HG03045 (cell line): ENCODE results near the gene NLRP4.

Source experiments
- ATAC-seq: cut with Tn5 transposase; IDR thresholded peaks from one replicate; pipeline ENCODE4 v1.9.1; 2021; ENCODE audit warnings: mild to moderate bottlenecking, moderate library complexity; ENCODE audit not compliant: unreplicated experiment

The NLRP4 gene, protein sequence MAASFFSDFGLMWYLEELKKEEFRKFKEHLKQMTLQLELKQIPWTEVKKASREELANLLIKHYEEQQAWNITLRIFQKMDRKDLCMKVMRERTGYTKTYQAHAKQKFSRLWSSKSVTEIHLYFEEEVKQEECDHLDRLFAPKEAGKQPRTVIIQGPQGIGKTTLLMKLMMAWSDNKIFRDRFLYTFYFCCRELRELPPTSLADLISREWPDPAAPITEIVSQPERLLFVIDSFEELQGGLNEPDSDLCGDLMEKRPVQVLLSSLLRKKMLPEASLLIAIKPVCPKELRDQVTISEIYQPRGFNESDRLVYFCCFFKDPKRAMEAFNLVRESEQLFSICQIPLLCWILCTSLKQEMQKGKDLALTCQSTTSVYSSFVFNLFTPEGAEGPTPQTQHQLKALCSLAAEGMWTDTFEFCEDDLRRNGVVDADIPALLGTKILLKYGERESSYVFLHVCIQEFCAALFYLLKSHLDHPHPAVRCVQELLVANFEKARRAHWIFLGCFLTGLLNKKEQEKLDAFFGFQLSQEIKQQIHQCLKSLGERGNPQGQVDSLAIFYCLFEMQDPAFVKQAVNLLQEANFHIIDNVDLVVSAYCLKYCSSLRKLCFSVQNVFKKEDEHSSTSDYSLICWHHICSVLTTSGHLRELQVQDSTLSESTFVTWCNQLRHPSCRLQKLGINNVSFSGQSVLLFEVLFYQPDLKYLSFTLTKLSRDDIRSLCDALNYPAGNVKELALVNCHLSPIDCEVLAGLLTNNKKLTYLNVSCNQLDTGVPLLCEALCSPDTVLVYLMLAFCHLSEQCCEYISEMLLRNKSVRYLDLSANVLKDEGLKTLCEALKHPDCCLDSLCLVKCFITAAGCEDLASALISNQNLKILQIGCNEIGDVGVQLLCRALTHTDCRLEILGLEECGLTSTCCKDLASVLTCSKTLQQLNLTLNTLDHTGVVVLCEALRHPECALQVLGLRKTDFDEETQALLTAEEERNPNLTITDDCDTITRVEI

DNA sequence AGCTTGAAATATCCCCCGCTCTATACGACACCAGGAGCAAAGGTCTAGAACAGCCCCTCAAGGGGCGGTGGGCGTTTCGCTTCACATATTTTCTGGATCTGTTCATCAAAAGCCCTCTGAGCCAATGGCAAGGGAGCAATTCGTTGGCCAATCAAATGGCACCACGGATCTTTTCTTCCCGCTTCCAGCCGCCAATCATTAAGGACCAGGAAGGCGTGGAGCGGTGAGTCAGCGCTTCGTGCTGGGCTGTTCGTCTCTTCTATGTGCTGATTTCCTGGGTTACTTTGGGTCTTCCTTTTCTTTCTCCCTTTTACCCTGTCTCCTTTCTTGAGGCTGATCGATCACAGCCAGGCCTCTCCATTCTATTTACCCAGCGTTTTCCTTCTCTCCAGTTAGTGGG lies at the start of gene NLRP4:
Gene NLRP4, plus strand, starts transcription at position 201 of the 400 bp plus-strand sequence. CDS start 15,541 bp downstream, outside the sequence.
- no peak for ATAC-seq

DNA sequence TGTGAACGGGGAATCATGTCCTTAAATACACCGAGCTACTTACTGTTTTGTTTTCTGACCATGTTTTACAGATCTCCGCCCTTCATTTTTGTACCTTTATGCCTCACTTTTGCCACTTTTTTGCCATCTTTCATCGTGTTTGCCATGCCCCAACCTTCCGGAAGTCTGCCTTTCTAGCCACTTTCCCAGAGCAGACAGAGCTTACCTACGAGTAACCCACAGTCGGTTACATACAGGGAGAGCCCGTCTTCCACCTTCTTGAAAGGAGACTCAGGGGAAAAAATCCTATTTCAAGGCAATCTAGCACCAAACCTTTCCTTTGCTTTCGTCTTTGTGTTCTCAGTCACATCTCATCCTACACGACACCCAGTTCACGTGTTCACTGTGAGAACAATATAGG lies 41.3 kb upstream of the NLRP4 start:
- ATAC-seq: no peak

DNA sequence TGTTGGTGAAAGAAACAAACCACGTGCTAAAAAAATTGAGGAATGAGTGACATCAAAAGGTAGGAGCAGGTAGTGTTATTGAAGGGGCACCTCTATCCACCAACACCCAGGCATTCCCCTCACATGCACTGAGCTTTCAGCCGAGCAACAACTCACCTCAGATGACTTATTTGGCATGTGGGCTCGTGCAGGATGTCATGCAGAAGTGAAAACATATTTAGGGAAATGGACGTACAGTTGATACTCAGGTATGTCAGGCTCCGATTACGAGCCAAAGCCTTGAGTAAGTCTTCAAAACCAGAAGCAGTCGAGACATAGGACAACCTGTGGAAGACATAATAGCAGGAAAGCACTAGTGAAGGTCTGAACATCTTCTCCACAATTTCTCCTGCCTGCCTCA lies 34.9 kb upstream of the NLRP4 start:
- no peak for ATAC-seq

DNA sequence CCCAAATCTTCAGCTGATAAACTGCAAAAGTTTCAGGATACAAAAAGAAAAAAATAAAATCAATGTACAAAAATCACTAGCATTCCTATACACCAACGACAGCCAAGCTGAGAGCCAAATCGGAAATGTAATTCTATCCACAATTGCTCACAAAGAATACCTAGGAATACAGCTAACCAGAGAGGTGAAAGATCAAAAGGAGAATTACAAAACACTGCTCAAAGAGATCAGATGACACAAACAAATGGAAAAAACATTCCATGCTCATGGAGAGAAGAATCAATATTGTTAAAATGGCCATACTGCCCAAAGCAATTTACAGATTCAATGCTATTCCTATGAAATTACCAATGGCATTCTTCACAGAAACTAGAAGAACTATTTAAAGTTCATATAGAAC lies 34.1 kb upstream of the NLRP4 start:
- ATAC-seq: no peak

DNA sequence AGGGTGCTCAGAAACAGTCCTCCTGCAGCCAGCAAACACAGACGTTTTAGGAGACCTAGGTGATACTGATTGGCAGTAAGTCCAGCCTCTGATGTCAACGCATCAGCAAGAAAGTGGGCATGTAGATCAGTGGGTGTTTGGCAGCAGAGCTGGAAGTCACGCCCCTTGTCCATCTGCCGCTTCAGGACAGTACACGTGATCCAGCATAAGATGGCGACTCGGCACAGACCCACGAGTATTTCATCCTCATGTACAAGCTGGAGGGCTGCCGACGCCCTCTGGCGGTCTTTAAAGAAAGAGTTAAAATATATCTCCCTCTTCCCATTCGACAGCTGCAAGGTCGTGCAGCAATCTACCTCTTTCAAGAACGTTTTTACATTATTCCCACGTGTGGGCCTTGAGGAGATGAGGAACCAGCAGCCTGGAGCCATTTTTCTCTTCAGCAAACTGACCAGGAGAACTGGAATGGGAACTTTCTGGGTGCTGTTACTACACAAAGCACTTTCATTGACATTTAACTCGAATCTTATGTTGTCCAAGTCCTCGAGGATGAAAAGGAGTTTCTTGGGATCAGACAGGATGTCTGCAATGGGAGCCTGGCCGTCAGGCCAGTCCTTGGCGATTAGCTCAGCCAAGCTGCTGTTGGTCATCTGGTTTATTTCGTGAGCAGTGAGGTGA lies 26.8 kb upstream of the NLRP4 start:
- no peak for ATAC-seq

DNA sequence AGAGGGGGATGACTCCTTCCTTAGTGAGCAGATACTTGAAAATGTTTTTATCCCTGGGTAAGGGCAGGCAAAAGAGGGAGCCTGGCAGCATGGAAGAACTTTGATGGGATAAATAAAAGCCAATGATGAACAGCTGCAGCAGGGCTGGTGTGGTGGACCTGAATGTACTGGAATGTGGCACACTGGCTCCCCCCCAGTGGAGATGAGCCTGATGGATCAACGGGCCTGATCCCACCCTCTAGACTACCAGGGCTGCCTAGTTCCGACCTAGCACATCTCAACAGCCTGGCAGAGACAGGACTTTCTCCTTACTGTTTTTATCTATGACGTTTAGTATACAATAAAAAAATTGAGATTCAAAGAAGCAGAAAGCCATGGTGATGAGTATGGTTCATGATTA lies 25.0 kb upstream of the NLRP4 start:
- ATAC-seq: no peak

DNA sequence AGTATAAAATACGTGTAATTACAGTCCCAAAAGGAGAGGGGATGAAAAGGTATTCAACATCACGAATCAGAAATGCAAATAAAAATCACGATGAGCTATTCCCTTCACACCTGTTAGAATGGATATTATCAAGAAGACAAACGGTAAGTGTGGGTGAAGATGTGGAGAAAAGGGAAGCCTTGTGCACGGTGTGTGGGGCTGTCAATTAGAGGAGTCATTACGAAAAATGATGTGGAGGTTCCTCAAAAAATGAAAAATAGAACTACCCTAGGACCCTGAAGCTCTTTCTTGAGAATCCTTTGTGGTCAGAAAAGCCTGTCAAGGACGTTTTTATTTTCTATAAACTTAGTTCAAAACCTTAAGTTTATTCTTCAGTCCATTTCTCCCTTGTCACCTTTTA lies 23.9 kb upstream of the NLRP4 start:
- ATAC-seq: no peak

DNA sequence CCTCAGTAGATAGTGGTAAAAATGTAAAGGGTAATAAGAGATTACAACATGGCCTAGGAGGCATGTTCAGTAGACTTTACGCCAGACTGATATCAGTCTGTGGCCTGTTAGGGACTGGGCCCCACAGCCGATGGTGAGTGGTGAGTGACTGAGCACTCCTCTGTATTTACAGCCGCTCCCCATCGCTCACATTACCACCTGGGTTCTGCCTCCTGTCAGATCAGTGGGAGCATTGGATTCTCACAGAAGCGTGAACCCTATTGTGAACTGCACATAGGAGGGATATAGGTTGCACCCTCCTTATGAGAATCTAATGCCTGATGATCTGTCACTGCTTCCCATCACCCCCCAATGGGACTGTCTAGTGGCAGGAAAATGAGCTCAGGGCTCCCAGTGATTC lies 22.4 kb upstream of the NLRP4 start:
- no peak for ATAC-seq

DNA sequence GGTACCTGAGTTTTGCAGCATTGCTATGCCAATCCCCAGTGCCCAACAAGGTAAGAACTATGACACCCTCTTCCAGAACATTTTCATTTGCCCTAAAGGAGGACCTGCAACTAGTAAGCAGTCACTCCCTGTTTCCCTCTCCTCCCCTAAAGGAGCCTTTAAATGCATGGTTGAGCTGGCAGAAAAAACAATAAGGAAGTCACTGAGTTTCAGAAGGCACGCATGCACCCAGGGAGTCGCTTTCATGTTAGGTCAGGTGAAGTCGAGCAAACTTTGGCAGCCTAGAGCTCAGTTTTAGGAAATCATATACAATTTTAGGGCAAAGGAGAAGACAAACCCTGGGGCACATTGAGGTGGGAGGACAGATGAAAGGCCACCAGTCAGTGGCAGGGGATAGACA lies 16.3 kb upstream of the NLRP4 start:
- no peak for ATAC-seq

DNA sequence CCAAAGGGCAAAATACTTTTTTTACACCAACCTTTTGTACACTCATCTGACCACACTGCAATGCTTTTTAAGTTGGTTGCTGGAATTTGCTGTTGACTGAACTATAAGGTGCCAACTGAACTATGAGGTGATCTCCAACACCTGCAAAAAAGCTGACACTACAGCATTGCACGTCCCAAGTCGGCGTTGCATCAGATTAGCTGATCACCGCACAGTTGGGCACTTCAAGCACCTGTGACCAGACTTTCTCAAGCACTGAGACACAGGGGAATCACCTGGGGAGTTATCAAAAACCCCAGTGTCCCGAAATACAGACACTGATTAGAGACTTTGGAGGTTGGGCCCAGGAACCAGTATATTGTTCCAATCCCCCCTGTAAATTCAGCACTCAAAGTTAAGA lies 5.7 kb upstream of the NLRP4 start:
- ATAC-seq: no peak

DNA sequence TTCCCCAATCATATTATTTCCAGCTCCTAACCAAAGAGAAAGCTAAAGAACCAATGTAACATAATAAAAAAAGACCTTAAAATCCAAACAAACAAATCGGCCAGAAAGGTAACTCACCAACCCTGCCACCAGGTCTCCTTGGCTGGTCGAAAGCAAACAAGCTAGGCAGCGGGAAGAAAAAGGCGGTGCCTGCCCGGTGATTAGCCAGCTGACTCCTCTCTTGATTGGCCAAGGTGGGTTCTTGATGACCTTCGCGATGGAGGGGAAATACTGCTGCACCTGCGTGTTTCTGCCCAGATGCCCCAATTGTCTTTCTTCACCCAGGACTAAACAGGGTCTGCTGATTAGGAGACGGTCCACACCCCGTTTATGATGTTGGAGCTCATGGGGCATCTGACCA lies 4.5 kb upstream of the NLRP4 start, which contains the start of gene NLRP11:
Gene NLRP11, minus strand, starts transcription at position 154 of the 400 bp plus-strand sequence. CDS start 13,825 bp downstream, outside the sequence.
- ATAC-seq: no peak

DNA sequence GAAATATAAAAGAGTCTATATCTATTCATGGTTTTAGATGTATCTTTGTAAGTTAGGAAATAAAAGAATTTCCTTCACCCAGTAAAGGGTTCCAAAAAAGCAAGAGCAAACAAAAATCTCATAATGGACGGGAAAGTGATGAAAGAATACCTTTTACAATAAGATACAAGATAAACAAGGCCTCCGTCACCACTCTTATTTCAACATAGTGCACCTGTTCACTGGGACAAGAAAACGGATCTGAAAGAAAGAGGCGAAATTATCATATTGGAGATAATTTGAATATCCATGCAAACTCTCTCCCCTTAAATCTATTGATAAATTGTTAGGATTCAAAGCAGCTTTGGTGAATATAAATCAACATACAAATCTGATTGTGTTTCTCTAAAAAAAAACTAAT lies 3.7 kb upstream of the NLRP4 start:
- no peak for ATAC-seq

DNA sequence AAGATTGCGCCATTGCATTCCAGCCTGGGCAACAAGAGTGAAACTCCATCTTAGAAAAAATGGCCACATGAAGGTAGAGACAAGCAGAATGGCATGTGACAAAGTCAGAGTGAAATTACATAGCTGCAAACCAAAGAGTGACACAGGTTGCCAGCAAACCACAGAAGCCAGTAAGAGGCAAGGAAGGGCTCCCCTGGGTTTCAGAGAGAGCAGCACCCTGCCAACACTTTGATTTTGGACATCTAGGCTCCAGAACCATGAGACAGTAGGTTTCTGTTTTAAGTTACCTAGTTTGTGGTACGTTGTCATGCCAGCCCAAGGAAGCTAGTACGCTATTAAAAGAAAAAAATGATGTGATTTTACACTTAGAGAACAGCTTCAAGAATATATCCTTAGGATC lies 1.9 kb downstream of the NLRP4 start:
- ATAC-seq: no peak

DNA sequence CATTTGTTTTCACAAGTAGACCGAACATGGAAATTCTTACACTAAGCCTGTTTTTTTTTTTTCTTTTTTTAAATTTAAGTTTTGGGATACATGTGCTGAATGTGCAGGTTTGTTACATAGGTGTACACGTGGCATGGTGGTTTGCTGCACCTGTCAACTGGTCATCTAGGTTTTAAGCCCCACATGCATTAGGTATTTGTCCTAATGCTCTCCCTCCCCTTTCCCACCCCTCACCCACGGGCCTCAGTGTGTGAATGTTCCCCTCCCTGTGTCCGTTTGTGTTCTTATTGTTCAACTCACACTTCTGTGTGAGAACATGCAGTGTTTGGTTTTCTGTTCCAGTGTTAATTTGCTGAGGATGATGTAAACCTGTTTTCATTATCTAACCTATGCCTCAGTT lies 2.6 kb downstream of the NLRP4 start:
- no peak for ATAC-seq

DNA sequence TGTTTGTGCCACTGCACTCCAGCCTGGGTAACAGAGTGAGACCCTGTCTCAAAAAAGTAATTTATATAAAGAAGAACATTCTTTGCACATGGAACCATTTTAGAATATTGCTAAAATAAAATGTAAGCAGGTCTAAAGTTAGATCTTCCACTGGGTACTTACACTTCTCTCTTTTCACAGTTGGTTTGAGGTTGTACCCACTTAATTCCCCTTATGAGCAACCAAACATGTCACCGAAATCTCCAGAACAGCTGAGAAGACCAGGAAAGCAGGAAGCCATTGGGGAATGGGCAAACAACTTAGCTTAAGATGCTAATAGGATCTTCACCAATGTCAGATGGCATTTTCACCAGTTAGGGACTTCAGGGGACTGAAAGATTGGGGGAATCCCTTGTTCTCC lies 18.8 kb downstream of the NLRP4 start:
- no peak for ATAC-seq

DNA sequence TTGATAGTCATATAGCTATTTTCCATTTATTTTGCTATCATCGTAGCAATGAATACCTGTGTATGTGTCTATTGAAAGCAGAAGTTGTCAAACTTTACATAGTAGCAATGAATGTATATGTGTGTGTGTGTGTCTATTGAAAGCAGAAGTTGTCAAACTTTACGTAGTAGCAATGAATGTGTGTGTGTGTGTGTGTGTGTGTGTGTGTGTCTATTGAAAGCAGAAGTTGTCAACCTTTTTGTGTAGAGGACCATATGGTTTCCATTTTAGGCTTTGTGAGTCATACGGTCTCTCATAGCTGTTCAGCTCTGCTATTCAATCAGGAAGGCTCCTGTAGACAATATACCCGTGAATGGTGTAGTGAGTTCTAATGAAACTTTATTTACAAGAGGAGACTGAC lies 20.8 kb downstream of the NLRP4 start:
- ATAC-seq: no peak

DNA sequence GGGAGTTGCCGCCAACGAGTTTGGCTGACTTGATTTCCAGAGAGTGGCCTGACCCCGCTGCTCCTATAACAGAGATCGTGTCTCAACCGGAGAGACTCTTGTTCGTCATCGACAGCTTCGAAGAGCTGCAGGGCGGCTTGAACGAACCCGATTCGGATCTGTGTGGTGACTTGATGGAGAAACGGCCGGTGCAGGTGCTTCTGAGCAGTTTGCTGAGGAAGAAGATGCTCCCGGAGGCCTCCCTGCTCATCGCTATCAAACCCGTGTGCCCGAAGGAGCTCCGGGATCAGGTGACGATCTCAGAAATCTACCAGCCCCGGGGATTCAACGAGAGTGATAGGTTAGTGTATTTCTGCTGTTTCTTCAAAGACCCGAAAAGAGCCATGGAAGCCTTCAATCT lies 21.6 kb downstream of the NLRP4 start:
- ATAC-seq: no peak

DNA sequence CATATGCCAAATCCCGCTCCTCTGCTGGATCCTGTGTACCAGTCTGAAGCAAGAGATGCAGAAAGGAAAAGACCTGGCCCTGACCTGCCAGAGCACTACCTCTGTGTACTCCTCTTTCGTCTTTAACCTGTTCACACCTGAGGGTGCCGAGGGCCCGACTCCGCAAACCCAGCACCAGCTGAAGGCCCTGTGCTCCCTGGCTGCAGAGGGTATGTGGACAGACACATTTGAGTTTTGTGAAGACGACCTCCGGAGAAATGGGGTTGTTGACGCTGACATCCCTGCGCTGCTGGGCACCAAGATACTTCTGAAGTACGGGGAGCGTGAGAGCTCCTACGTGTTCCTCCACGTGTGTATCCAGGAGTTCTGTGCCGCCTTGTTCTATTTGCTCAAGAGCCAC lies 22.1 kb downstream of the NLRP4 start:
- ATAC-seq: no peak

DNA sequence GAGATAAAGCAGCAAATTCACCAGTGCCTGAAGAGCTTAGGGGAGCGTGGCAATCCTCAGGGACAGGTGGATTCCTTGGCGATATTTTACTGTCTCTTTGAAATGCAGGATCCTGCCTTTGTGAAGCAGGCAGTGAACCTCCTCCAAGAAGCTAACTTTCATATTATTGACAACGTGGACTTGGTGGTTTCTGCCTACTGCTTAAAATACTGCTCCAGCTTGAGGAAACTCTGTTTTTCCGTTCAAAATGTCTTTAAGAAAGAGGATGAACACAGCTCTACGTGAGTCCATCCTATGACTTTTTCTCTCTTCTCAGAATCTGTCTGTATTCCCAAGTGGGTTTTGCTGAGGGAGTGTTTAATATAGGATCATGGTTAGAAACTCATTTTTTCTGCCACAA lies 22.6 kb downstream of the NLRP4 start:
- ATAC-seq: no peak

DNA sequence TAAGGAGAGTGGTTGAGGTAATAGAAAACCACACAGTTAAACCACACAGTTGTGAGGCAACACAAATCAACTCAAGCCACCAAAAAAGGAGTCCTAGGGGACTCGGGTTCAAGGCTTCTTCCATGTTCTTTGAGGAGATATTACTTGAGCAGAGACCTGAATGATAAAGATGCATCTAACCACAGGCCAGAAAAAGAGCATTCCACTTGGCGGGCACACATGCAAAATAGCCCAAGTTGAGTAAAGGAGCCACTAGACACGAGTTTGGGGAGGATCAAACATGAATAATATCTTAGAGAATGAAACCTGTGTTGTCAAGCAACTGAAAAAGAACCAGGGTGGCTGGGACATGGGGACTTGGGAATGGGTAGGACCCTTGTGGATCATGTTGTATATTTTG lies 30.2 kb downstream of the NLRP4 start:
- no peak for ATAC-seq

DNA sequence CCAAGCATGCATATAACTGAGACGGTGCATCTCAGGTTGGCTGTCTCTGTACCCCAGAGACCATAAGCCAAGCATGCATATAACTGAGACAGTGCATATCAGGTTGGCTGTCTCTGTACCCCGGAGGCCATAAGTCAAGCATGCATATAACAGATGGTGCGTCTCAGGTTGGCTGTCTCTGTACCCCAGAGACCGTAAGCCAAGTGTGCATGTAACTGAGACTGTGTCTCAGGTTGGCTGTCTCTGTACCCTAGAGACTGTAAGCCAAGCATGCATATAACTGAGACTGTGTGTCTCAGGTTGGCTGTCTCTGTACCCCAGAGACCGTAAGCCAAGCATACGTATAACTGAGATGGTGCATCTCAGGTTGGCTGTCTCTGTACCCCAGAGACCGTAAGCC lies 30.8 kb downstream of the NLRP4 start:
- no peak for ATAC-seq
